IMR-90 (cell line): ENCODE data around the gene C16orf82. TPM values are rescaled to one million over a fixed set of nuclear protein-coding genes. Genes with fewer than 3 reads are reported as not detected.

Experiments used
- ATAC-seq: fragments of 200-7000 bp; cut with Tn5 transposase; 2 replicates; pipeline ENCODE4 v1.9.1; 2020; ENCODE audit warnings: low read depth, mild to moderate bottlenecking, moderate library complexity
- BruUV-seq: library from RNA; stranded (reverse); fragments of 400-500 nt; replicated peaks from 2 replicates; lab custom pipeline; 2021; lab: Mats Ljungman, UMichigan
- CTCF ChIA-PET: fragments of 300-600 bp; formaldehyde crosslinking; extraction: SDS; loops from one replicate; lab custom pipeline; 2021; ENCODE audit warnings: antibody characterized with exemption; lab: Yijun Ruan, JAX
- POLR2A ChIA-PET: fragments of 300-600 bp; sonication (Branson Sonifier 250); formaldehyde crosslinking; loops from one replicate; lab custom pipeline; 2022; ENCODE audit warnings: antibody characterized with exemption; ENCODE audit not compliant: unreplicated experiment; lab: Charles Lee
- DNase-seq: peaks from one replicate; pipeline ENCODE4 v3.0.0; 2013
- H2AFZ ChIP-seq: replicated peaks from 2 replicates; pipeline ENCODE3; 2013; ENCODE audit warnings: low read length, mild to moderate bottlenecking; ENCODE audit not compliant: poor library complexity
- H2AK5ac ChIP-seq: 2 replicates; pipeline ENCODE4 v1.6.1; 2013; ENCODE audit warnings: low read depth, low read length, inconsistent platforms
- H2AK9ac ChIP-seq: replicated peaks from 2 replicates; pipeline ENCODE3; 2013; ENCODE audit warnings: mild to moderate bottlenecking, low read depth, low read length, moderate library complexity; ENCODE audit not compliant: poor library complexity
- H2BK120ac ChIP-seq: 2 replicates; pipeline ENCODE4 v1.6.1; 2013; ENCODE audit warnings: low read depth, low read length, inconsistent platforms
- H2BK15ac ChIP-seq: 3 replicates; pipeline ENCODE4 v1.6.1; 2013; ENCODE audit warnings: low read depth, low read length, inconsistent platforms
- H2BK20ac ChIP-seq: 2 replicates; pipeline ENCODE4 v1.6.1; 2013; ENCODE audit warnings: low read depth, mild to moderate bottlenecking, inconsistent platforms, low read length, moderate library complexity
- H2BK5ac ChIP-seq: 2 replicates; pipeline ENCODE4 v1.6.1; 2013; ENCODE audit warnings: mild to moderate bottlenecking, low read depth, low read length, inconsistent platforms; ENCODE audit not compliant: poor library complexity, severe bottlenecking
- H3K14ac ChIP-seq: replicated peaks from 2 replicates; pipeline ENCODE4 v1.6.1; 2013; ENCODE audit warnings: low read depth, low read length, inconsistent platforms
- H3K18ac ChIP-seq: 2 replicates; pipeline ENCODE4 v1.6.1; 2013; ENCODE audit warnings: low read depth, low read length, control low read depth
- H3K23ac ChIP-seq: 2 replicates; pipeline ENCODE4 v1.6.1; 2013; ENCODE audit warnings: low read depth, low read length, inconsistent platforms
- H3K27ac ChIP-seq: 2 replicates; pipeline ENCODE4 v1.5.1; 2013; ENCODE audit warnings: mild to moderate bottlenecking, control low read depth, low read length; ENCODE audit not compliant: insufficient read depth
- H3K27me3 ChIP-seq: 2 replicates; pipeline ENCODE4 v1.6.1; 2013; ENCODE audit warnings: low read length; ENCODE audit not compliant: control insufficient read depth, insufficient read depth
- H3K36me3 ChIP-seq: 2 replicates; pipeline ENCODE4 v1.6.1; 2013; ENCODE audit warnings: low read length, mixed read lengths; ENCODE audit not compliant: control insufficient read depth, insufficient read depth
- H3K4ac ChIP-seq: 2 replicates; pipeline ENCODE4 v1.6.1; 2013; ENCODE audit warnings: low read depth, low read length, inconsistent platforms
- H3K4me1 ChIP-seq: 2 replicates; pipeline ENCODE4 v1.6.1; 2013; ENCODE audit warnings: low read length, mixed read lengths; ENCODE audit not compliant: control insufficient read depth, insufficient read depth
- H3K4me2 ChIP-seq: 2 replicates; pipeline ENCODE4 v1.6.1; 2013; ENCODE audit warnings: low read depth, mild to moderate bottlenecking, control low read depth, low read length, moderate library complexity
- H3K4me3 ChIP-seq: 2 replicates; pipeline ENCODE4 v1.5.1; 2013; ENCODE audit warnings: low read depth, mild to moderate bottlenecking, control low read depth, low read length, moderate library complexity; ENCODE audit not compliant: insufficient read depth
- H3K56ac ChIP-seq: 2 replicates; pipeline ENCODE4 v1.6.1; 2013; ENCODE audit warnings: low read length, inconsistent platforms; ENCODE audit not compliant: insufficient read depth; ENCODE audit errors: extremely low read depth
- H3K79me1 ChIP-seq, 2 experiments: 2 replicates each; pipeline ENCODE4 v1.6.1; 2013; ENCODE audit warnings: low read length in 2 of 2, inconsistent platforms in 1 of 2, low read depth in 1 of 2
- H3K9ac ChIP-seq: 2 replicates; pipeline ENCODE4 v1.6.1; 2013; ENCODE audit warnings: low read depth, low read length, control low read depth
- H3K9me1 ChIP-seq: 2 replicates; pipeline ENCODE4 v1.6.1; 2013; ENCODE audit warnings: low read length, inconsistent platforms; ENCODE audit not compliant: insufficient read depth
- H3K9me3 ChIP-seq: 2 replicates; pipeline ENCODE4 v1.6.1; 2013; ENCODE audit warnings: low read length; ENCODE audit not compliant: control insufficient read depth, insufficient read depth
- H4K20me1 ChIP-seq: 2 replicates; pipeline ENCODE4 v1.6.1; 2013; ENCODE audit warnings: low read length, inconsistent platforms; ENCODE audit not compliant: insufficient read depth
- H4K5ac ChIP-seq: 2 replicates; pipeline ENCODE4 v1.6.1; 2013; ENCODE audit warnings: mild to moderate bottlenecking, low read depth, low read length, control low read depth
- H4K8ac ChIP-seq, 2 experiments: 2 replicates each; pipeline ENCODE4 v1.6.1; 2013; ENCODE audit warnings: low read depth in 2 of 2, low read length in 2 of 2, control low read depth in 1 of 2, inconsistent platforms in 1 of 2
- H4K91ac ChIP-seq: 2 replicates; pipeline ENCODE4 v1.6.1; 2013; ENCODE audit warnings: low read depth, low read length, inconsistent platforms; ENCODE audit not compliant: insufficient read depth
- BHLHE40 ChIP-seq: fragments of 150-350 bp; IDR thresholded peaks from 2 replicates; pipeline ENCODE4 v1.6.1; 2016; ENCODE audit warnings: mild to moderate bottlenecking, low read depth, low read length
- CHD1 ChIP-seq: IDR thresholded peaks from 2 replicates; pipeline ENCODE4 v1.6.1; 2012; ENCODE audit warnings: low read depth, low read length, improper control_type of control experiment
- ELK1 ChIP-seq: fragments of 150-350 bp; IDR thresholded peaks from 2 replicates; pipeline ENCODE4 v1.6.1; 2016; ENCODE audit warnings: low read depth, mild to moderate bottlenecking, low read length, moderate library complexity, borderline replicate concordance
- MAFK ChIP-seq: IDR thresholded peaks from 2 replicates; pipeline ENCODE4 v1.6.1; 2012; ENCODE audit warnings: low read depth, low read length, improper control_type of control experiment
- NFE2L2 ChIP-seq: fragments of 150-350 bp; IDR thresholded peaks from 2 replicates; pipeline ENCODE4 v1.6.1; 2016; ENCODE audit warnings: low read depth, mild to moderate bottlenecking, low read length
- RAD21 ChIP-seq: IDR thresholded peaks from 2 replicates; pipeline ENCODE4 v1.6.1; 2012; ENCODE audit warnings: low read length, improper control_type of control experiment
- RCOR1 ChIP-seq: IDR thresholded peaks from 2 replicates; pipeline ENCODE4 v1.6.1; 2012; ENCODE audit warnings: mild to moderate bottlenecking, low read length, improper control_type of control experiment; ENCODE audit not compliant: insufficient replicate concordance
- RFX5 ChIP-seq: IDR thresholded peaks from 2 replicates; pipeline ENCODE4 v1.8.0; 2012; ENCODE audit warnings: low read depth, mild to moderate bottlenecking, low read length, moderate library complexity
- SMC3 ChIP-seq: fragments of 150-350 bp; IDR thresholded peaks from 2 replicates; pipeline ENCODE4 v1.6.1; 2016; ENCODE audit warnings: low read depth, mild to moderate bottlenecking, antibody characterized with exemption, low read length, moderate library complexity
- WGBS, 2 experiments: methylation state at CpG; one replicate each; pipeline versions ENCODE4 v1.1.5 to v1.1.7; 2013; ENCODE audit warnings: missing lambda C conversion rate in 2 of 2; ENCODE audit not compliant: insufficient read length in 1 of 2; ENCODE audit errors: extremely low coverage in 2 of 2; 5-methylcytosine and 5-hydroxymethylcytosine counted together
- dilution Hi-C: fragments of 300-500 bp; cut with HindIII; formaldehyde crosslinking; loops from one replicate; pipeline ENCODE4 v1.14.3; 2018; ENCODE audit warnings: low sequenced_read_pairs; ENCODE audit not compliant: unreplicated experiment
- in situ Hi-C: fragments of 300-500 bp; cut with MboI; formaldehyde crosslinking; loops from 3 replicates; pipeline ENCODE4 v1.14.3; 2019; ENCODE audit warnings: low sequenced_read_pairs, inconsistent platforms, mixed read lengths
- intact Hi-C: fragments of 100-400 bp; cut with micrococcal nuclease; formaldehyde crosslinking; loops from 2 replicates; pipeline ENCODE4 v1.10.0; 2022
- polyA plus RNA-seq, 3 experiments: library from polyadenylated mRNA; depleted of rRNA; stranded (reverse); fragments of >200 nt; gene quantifications; 2 replicates each; pipeline ENCODE4 v1.2.3, GENCODE V29; 2012; ENCODE audit warnings: low replicate concordance in 1 of 3
- total RNA-seq: library from RNA; depleted of rRNA; stranded (reverse); fragments of >200 nt; gene quantifications from 2 replicates; pipeline ENCODE4 v1.2.3, GENCODE V29; 2012

The C16orf82 gene
- total and polyA plus RNA-seq, 2 of the 4 experiments (the other 2 are of a cell fraction) = not detected

- Histone ChIP-seq H3K27ac (no peak overlapping the region), H3K9ac (no peak overlapping the region), H3K27me3 (no peaks in the 10 kb centered on the region), H3K4ac (no peak overlapping the region), H2BK120ac (no peak overlapping the region), H3K14ac (no peak overlapping the region), H3K9me1 (no peaks in the 10 kb centered on the region), H3K9me3 (no peaks in the 10 kb centered on the region), H3K23ac (no peak overlapping the region), H3K4me2 (no peak overlapping the region), H4K5ac (no peak overlapping the region), H2BK20ac (no peak overlapping the region), H4K20me1 (no peaks in the 10 kb centered on the region), H2BK15ac (no peak overlapping the region), H3K4me1 (no peaks in the 10 kb centered on the region), H2AFZ (no peak overlapping the region), H4K8ac (no peak overlapping the region), H3K4me3 (no peak overlapping the region), H2AK9ac (no peak overlapping the region), H4K91ac (no peak overlapping the region), H3K79me1 (no peaks in the 10 kb centered on the region), H3K56ac (no peak overlapping the region), H3K18ac (no peak overlapping the region), H2BK5ac (no peak overlapping the region), H3K36me3 (no peaks in the 10 kb centered on the region), H2AK5ac (no peak overlapping the region)
- WGBS, 2 experiments = no CpG with 5 or more reads among the region's 6 CpGs
- DNase-seq (no peak), ATAC-seq (no peak)
- POLR2A ChIA-PET = no interaction called here
- dilution Hi-C loops = no loop called here
- BruUV-seq = no TSS peak
- intact Hi-C loops = no loop called here
- in situ Hi-C loops = no loop called here
- TF ChIP-seq NFE2L2 = no peak
- TF ChIP-seq CHD1 = no peak
- no peak for TF ChIP-seq SMC3
- no peak for TF ChIP-seq BHLHE40
- no peak for TF ChIP-seq RAD21
- TF ChIP-seq RCOR1 = no peak
- TF ChIP-seq MAFK = no peak
- TF ChIP-seq ELK1 = no peak
- TF ChIP-seq RFX5 = no peak
- CTCF ChIA-PET = no interaction called here
Measured at GRCh38 chr16:27097800-27098230, 31.1 kb downstream of the C16orf82 start.
